Parathyroid adenoma (tissue), 2 donors: ENCODE measurements around the gene LIG1.

Experiments
- H2AFZ ChIP-seq: fragments of 300-600 bp; sonication (generic); one replicate; pipeline ENCODE4 v1.7.0; 2017; ENCODE audit warnings: antibody characterized with exemption, mild to moderate bottlenecking
- H3K27ac ChIP-seq: fragments of 300-600 bp; sonication (generic); one replicate; pipeline ENCODE4 v1.7.0; 2017
- H3K27me3 ChIP-seq: fragments of 300-600 bp; sonication (generic); one replicate; pipeline ENCODE4 v1.7.0; 2017; ENCODE audit warnings: low read length; ENCODE audit not compliant: control insufficient read depth, insufficient read depth
- H3K36me3 ChIP-seq: fragments of 300-600 bp; sonication (generic); one replicate; pipeline ENCODE4 v1.7.0; 2017; ENCODE audit warnings: low read length; ENCODE audit not compliant: control insufficient read depth, insufficient read depth
- H3K4me1 ChIP-seq: fragments of 300-600 bp; sonication (generic); one replicate; pipeline ENCODE4 v1.7.0; 2017; ENCODE audit warnings: control low read depth
- H3K4me2 ChIP-seq: fragments of 300-600 bp; sonication (generic); one replicate; pipeline ENCODE4 v1.7.0; 2017; ENCODE audit warnings: low read length
- H3K4me3 ChIP-seq: fragments of 300-600 bp; sonication (generic); one replicate; pipeline ENCODE4 v1.7.0; 2017; ENCODE audit warnings: low read depth, low read length
- H3K79me2 ChIP-seq: fragments of 300-600 bp; sonication (generic); one replicate; pipeline ENCODE4 v1.7.0; 2017; ENCODE audit warnings: control low read depth
- H3K9ac ChIP-seq: fragments of 300-600 bp; sonication (generic); one replicate; pipeline ENCODE4 v1.7.0; 2017; ENCODE audit warnings: mild to moderate bottlenecking
- H3K9me3 ChIP-seq: fragments of 300-600 bp; sonication (generic); one replicate; pipeline ENCODE4 v1.7.0; 2017; ENCODE audit warnings: low read length; ENCODE audit not compliant: control insufficient read depth
- TF ChIP-seq, protein P1 (sequence below): fragments of 300-600 bp; sonication (generic); IDR thresholded peaks from one replicate; pipeline ENCODE4 v1.7.0; 2017; ENCODE audit warnings: antibody characterized with exemption, mild to moderate bottlenecking
- donor health status: primary hyperparathyroidism.

LIG1 gene

DNA sequence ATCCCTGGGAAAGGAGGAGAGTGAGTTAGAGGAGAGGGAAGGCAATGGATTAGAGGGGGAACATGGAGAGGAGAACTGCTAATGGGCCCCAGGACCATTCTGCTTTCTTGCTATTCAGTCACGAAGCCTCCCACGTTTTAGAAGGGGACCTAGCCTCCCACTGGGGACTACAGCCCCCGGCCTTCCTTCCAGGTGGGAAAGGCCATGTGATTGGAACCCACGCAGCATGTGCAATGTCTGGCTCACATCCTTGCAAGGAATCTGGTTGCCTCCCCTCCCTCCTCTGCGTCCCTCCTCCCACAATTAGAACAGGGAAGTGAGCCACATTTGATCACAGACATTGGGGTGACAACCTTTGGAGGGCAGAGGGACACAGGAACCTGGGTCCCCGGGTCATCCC is 37.0 kb downstream of the LIG1 start:
- TF ChIP-seq, protein P1, sequence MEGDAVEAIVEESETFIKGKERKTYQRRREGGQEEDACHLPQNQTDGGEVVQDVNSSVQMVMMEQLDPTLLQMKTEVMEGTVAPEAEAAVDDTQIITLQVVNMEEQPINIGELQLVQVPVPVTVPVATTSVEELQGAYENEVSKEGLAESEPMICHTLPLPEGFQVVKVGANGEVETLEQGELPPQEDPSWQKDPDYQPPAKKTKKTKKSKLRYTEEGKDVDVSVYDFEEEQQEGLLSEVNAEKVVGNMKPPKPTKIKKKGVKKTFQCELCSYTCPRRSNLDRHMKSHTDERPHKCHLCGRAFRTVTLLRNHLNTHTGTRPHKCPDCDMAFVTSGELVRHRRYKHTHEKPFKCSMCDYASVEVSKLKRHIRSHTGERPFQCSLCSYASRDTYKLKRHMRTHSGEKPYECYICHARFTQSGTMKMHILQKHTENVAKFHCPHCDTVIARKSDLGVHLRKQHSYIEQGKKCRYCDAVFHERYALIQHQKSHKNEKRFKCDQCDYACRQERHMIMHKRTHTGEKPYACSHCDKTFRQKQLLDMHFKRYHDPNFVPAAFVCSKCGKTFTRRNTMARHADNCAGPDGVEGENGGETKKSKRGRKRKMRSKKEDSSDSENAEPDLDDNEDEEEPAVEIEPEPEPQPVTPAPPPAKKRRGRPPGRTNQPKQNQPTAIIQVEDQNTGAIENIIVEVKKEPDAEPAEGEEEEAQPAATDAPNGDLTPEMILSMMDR, result no peak
- Histone ChIP-seq H3K27ac (no peak overlapping the region), H3K9ac (no peak overlapping the region), H3K4me3 (no peak overlapping the region), H3K79me2 (no peaks in the 10 kb centered on the region), H3K9me3 (no peaks in the 10 kb centered on the region), H2AFZ (no peak overlapping the region), H3K27me3 (no peaks in the 10 kb centered on the region), H3K4me1 (no peaks in the 10 kb centered on the region), H3K36me3 (no peaks in the 10 kb centered on the region), H3K4me2 (no peak overlapping the region)

DNA sequence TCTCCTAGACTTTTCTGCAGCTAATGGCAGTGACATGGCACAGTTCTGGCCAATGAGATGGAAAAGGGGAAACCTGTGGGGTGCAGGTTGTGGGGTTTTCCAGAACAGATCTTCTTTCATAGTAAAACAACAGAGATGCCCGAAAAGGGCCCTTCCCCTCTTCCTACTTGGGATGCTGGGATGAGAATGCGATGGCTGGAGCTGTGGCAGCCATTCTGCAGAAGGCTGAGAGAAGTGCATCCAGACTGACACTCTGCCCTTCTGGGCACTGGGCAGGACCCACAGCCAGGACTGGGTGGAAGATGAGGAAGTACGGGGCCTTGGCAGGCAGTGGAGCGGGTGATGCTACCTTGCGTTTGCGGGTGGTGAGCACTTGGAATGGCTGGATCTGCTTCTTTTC is 42.6 kb downstream of the LIG1 start:
- Histone ChIP-seq H3K4me3 (no peak overlapping the region), H3K79me2 (no peaks in the 10 kb centered on the region), H2AFZ (no peak overlapping the region), H3K9ac (no peak overlapping the region), H3K36me3 (no peaks in the 10 kb centered on the region), H3K9me3 (no peaks in the 10 kb centered on the region), H3K27ac (no peak overlapping the region), H3K27me3 (no peaks in the 10 kb centered on the region), H3K4me1 (no peaks in the 10 kb centered on the region), H3K4me2 (no peak overlapping the region)
- TF ChIP-seq, protein P1, result no peak

DNA sequence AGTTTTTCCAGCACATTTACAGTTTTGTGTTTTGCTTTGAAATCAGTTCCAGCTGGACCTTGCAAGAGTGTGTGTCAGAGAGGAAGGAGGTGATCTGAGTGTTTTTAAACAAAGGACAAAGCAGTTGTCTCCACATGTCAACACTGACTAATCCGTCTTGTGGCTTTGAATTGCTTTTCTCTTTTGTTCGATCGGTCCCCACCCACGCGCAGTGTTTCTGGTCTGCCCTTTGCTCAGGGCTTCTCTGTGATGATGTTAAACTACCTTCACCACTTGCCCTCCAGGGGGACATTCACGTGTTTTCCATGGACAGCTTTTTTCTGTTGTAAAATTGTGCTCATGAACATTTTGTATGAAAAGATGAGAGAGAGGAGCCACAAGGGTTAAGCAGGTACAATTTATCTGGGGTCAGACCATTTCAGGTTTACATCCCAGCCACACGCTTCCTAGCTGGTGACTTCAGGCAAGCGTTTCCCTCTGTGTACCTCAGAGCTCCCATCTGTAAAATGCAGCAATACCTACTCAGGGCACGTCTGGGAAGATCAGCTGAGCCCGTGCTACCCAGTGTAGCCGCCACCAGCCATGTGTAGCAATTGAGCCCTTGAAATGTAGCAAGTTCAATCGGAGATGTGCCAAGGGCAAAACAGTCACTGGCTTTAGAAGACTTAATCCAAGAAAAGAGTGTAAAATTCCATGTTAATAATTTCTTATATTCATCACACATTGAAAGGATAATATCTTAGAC is 46.1 kb downstream of the LIG1 start:
- Histone ChIP-seq H3K4me2 (no peak overlapping the region), H3K36me3 (no peaks in the 10 kb centered on the region), H3K27ac (no peak overlapping the region), H3K4me3 (no peak overlapping the region), H3K27me3 (no peaks in the 10 kb centered on the region), H2AFZ (no peak overlapping the region), H3K9me3 (no peaks in the 10 kb centered on the region), H3K79me2 (no peaks in the 10 kb centered on the region), H3K9ac (no peak overlapping the region), H3K4me1 (no peaks in the 10 kb centered on the region)
- TF ChIP-seq, protein P1, result no peak

DNA sequence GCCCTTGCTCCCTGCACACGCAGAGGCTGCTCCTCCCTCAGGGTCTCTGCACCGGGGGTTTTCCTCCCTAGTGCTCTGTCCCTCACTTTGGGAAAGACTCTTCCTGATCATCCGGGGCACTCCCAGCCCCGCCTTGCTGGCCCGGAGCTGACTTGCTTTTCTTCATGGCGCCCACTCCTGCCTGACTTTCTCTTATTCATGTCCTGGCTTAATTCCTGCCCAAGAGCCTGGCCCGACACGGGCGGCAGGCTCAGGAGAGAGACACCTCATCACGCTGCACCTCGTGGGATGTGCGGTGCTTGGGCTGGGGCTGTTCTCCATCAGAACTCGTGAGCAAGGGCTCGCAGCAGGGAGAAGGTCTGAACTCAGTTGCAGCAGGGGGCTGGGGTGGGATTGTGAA is 47.7 kb downstream of the LIG1 start:
- Histone ChIP-seq H3K36me3 (no peaks in the 10 kb centered on the region), H3K27ac (no peak overlapping the region), H3K4me3 (no peak overlapping the region), H3K79me2 (no peaks in the 10 kb centered on the region), H3K27me3 (no peaks in the 10 kb centered on the region), H2AFZ (no peak overlapping the region), H3K9ac (no peak overlapping the region), H3K4me1 (no peaks in the 10 kb centered on the region), H3K9me3 (no peaks in the 10 kb centered on the region), H3K4me2 (no peak overlapping the region)
- TF ChIP-seq, protein P1, result no peak

DNA sequence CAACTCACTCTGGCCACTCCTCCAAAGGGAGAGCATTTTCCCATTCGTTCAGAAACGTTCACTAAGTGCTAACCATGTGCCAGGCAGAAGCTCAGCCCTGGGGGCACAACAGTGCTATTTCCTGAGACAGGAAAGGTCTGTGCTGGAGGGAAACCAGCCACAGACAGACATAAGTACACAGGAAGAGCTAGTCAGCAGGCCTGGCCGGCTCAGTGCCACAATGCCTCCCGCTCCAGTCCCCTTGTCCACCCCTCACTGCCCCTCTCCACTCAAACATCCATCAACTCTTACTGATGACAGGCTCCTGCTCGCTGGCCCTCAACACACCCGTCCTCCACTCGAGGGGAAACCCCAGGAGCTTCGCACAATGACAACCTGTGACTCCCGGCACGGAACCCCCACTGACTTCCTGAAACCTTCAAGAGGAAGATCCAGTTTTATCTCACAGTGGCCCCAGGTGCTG is 48.2 kb downstream of the LIG1 start:
- H3K4me1 ChIP-seq, result no peaks in the 10 kb centered on the region
- no peaks in the 10 kb centered on the region for H3K36me3 ChIP-seq
- H3K9me3 ChIP-seq, result no peaks in the 10 kb centered on the region
- H2AFZ ChIP-seq, result no peak overlapping the region
- H3K4me3 ChIP-seq, result no peak overlapping the region
- H3K27me3 ChIP-seq, result no peaks in the 10 kb centered on the region
- no peak overlapping the region for H3K9ac ChIP-seq
- TF ChIP-seq, protein P1, result no peak
- H3K27ac ChIP-seq, result no peak overlapping the region
- H3K4me2 ChIP-seq, result no peak overlapping the region
- H3K79me2 ChIP-seq, result no peaks in the 10 kb centered on the region
